A673 (cell line): ENCODE data around the gene RNASET2. TPM values are rescaled to one million over a fixed set of nuclear protein-coding genes. Genes with fewer than 3 reads are reported as not detected.

ENCODE experiments used
- BruUV-seq: library from RNA; stranded (reverse); fragments of 400-500 nt; replicated peaks from 2 replicates; lab custom pipeline; 2021; lab: Mats Ljungman, UMichigan
- CTCF ChIA-PET: fragments of 300-600 bp; sonication (Branson Sonifier 250); formaldehyde crosslinking; loops from one replicate; lab custom pipeline; 2022; ENCODE audit warnings: antibody characterized with exemption; lab: Charles Lee
- POLR2A ChIA-PET: fragments of 300-600 bp; sonication (Branson Sonifier 250); formaldehyde crosslinking; loops from one replicate; lab custom pipeline; 2022; ENCODE audit warnings: antibody characterized with exemption; ENCODE audit not compliant: low non-redundant PET; lab: Charles Lee
- DNase-seq: peaks from one replicate; pipeline ENCODE4 v3.0.0-alpha.2; 2015; ENCODE audit warnings: low spot score
- H3K27ac ChIP-seq: fragments of 200-600 bp; sonication (generic); 2 replicates; pipeline ENCODE4 v1.5.1; 2016; ENCODE audit warnings: mixed run types, low read depth, mild to moderate bottlenecking, mixed read lengths, antibody characterized with exemption, low read length; ENCODE audit not compliant: poor library complexity, severe bottlenecking
- H3K27me3 ChIP-seq: fragments of 200-600 bp; sonication (generic); replicated peaks from 2 replicates; pipeline ENCODE4 v1.6.1; 2017; ENCODE audit warnings: mixed run types, low read depth, mild to moderate bottlenecking, mixed read lengths, antibody characterized with exemption, low read length; ENCODE audit not compliant: insufficient read depth, poor library complexity
- H3K36me3 ChIP-seq: fragments of 200-600 bp; sonication (generic); 2 replicates; pipeline ENCODE4 v1.6.1; 2016; ENCODE audit warnings: mixed run types, mild to moderate bottlenecking, mixed read lengths, antibody characterized with exemption, low read length; ENCODE audit not compliant: insufficient read depth, poor library complexity, severe bottlenecking
- H3K4me1 ChIP-seq: fragments of 200-600 bp; sonication (generic); 2 replicates; pipeline ENCODE4 v1.6.1; 2017; ENCODE audit warnings: mixed run types, mild to moderate bottlenecking, mixed read lengths, antibody characterized with exemption, low read length; ENCODE audit not compliant: insufficient read depth, poor library complexity, severe bottlenecking
- H3K4me3 ChIP-seq: fragments of 200-600 bp; sonication (generic); 2 replicates; pipeline ENCODE4 v1.5.1; 2016; ENCODE audit warnings: low read depth, mixed run types, mild to moderate bottlenecking, mixed read lengths, low read length; ENCODE audit not compliant: poor library complexity, severe bottlenecking
- H3K9me3 ChIP-seq: fragments of 200-600 bp; sonication (generic); 2 replicates; pipeline ENCODE4 v1.6.1; 2016; ENCODE audit warnings: mixed run types, low read depth, mild to moderate bottlenecking, mixed read lengths, antibody characterized with exemption, low read length; ENCODE audit not compliant: poor library complexity, severe bottlenecking
- CTCF ChIP-seq: fragments of 300-800, 200-600 bp; sonication (generic); conservative IDR thresholded peaks from 2 replicates; pipeline ENCODE4 v1.5.1; 2017; ENCODE audit warnings: low read depth, mild to moderate bottlenecking, antibody characterized with exemption, low read length, moderate library complexity, mixed read lengths
- EZH2 ChIP-seq: fragments of 200-600 bp; sonication (generic); IDR thresholded peaks from 2 replicates; pipeline ENCODE4 v1.6.1; 2017; ENCODE audit warnings: borderline replicate concordance, low read depth, mild to moderate bottlenecking, mixed read lengths, antibody characterized with exemption, low read length; ENCODE audit not compliant: poor library complexity, severe bottlenecking
- intact Hi-C: fragments of 100-400 bp; cut with micrococcal nuclease; formaldehyde crosslinking; loops from one replicate; pipeline ENCODE4 v1.10.0; 2022; ENCODE audit not compliant: unreplicated experiment
- total RNA-seq: library from RNA; stranded (reverse); gene quantifications from 2 replicates; pipeline ENCODE4 v1.2.3, GENCODE V29; 2021

RNASET2 gene
- total RNA-seq, 1 experiment from 2014 or later, result 5.7 TPM

GRCh38 chr6:166976636-166977035 lies 20.3 kb upstream of the RNASET2 start:
- no peak for TF ChIP-seq CTCF
- no peak for TF ChIP-seq EZH2
- no peak overlapping the region for H3K27ac ChIP-seq
- no peak overlapping the region for H3K4me3 ChIP-seq
- no TSS peak for BruUV-seq
- H3K4me1 ChIP-seq, result peaks cover 13% of the 10 kb centered on the region
- no peaks in the 10 kb centered on the region for H3K36me3 ChIP-seq
- no peaks in the 10 kb centered on the region for H3K27me3 ChIP-seq
- intact Hi-C loops, result no loop called here
- no peaks in the 10 kb centered on the region for H3K9me3 ChIP-seq
- CTCF ChIA-PET, result no interaction called here
- POLR2A ChIA-PET, result no interaction called here
- DNase-seq, result no peak

- BruUV-seq, result no TSS peak
- TF ChIP-seq EZH2 (no peak), CTCF (no peak)
- Histone ChIP-seq H3K27me3 (no peaks in the 10 kb centered on the region), H3K4me3 (no peak overlapping the region), H3K4me1 (no peaks in the 10 kb centered on the region), H3K9me3 (no peaks in the 10 kb centered on the region), H3K36me3 (no peaks in the 10 kb centered on the region), H3K27ac (no peak overlapping the region)
- no peak for DNase-seq
- intact Hi-C loops, result no loop called here
- ChIA-PET CTCF (no interaction called here), POLR2A (no interaction called here)
Measured at GRCh38 chr6:166972101-166972500, 15.8 kb upstream of the RNASET2 start.

- H3K36me3 ChIP-seq, result no peaks in the 10 kb centered on the region
- H3K4me1 ChIP-seq, result no peaks in the 10 kb centered on the region
- no TSS peak for BruUV-seq
- no peaks in the 10 kb centered on the region for H3K27me3 ChIP-seq
- no peak for TF ChIP-seq EZH2
- TF ChIP-seq CTCF, result no peak
- H3K9me3 ChIP-seq, result peaks cover 6% of the 10 kb centered on the region
- intact Hi-C loops, result no loop called here
- ChIA-PET POLR2A (no interaction called here), CTCF (no interaction called here)
- H3K4me3 ChIP-seq, result no peak overlapping the region
- no peak overlapping the region for H3K27ac ChIP-seq
- no peak for DNase-seq
Measured at GRCh38 chr6:166971271-166971670, 14.9 kb upstream of the RNASET2 start.
